ENCODE data around the gene HOXD12. TPM values are rescaled to one million over a fixed set of nuclear protein-coding genes. Genes with fewer than 3 reads are reported as not detected.

HOXD12 gene
- total RNA-seq, 1 donor: not detected

DNA sequence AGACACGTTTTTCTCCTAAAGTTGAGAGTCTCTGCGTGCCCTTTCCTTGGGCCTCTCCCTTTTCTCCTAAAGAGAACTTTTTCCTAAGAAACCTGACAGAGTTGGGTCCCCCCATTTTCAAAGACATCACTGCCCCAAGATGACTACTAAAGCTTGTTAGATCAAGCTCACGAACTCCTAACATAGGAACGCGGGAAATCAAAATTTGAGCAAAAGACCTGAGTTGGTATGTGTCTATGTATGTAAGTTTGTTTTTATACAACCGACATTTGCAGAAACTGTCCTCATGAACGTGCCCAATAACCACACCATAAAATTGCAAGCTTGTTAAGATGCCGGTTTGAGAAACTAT, 5.7 kb upstream of the HOXD12 start:
- TF ChIP-seq, protein P1, sequence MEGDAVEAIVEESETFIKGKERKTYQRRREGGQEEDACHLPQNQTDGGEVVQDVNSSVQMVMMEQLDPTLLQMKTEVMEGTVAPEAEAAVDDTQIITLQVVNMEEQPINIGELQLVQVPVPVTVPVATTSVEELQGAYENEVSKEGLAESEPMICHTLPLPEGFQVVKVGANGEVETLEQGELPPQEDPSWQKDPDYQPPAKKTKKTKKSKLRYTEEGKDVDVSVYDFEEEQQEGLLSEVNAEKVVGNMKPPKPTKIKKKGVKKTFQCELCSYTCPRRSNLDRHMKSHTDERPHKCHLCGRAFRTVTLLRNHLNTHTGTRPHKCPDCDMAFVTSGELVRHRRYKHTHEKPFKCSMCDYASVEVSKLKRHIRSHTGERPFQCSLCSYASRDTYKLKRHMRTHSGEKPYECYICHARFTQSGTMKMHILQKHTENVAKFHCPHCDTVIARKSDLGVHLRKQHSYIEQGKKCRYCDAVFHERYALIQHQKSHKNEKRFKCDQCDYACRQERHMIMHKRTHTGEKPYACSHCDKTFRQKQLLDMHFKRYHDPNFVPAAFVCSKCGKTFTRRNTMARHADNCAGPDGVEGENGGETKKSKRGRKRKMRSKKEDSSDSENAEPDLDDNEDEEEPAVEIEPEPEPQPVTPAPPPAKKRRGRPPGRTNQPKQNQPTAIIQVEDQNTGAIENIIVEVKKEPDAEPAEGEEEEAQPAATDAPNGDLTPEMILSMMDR (IDR thresholded peaks at IDR 0.05; ENCODE audit: insufficient read depth, low read depth, low read length): no peak
- no peak overlapping the region for H3K4me3 ChIP-seq (ENCODE audit: low read depth, low read length)
- DNase-seq (ENCODE audit: low read depth): no peak

DNA sequence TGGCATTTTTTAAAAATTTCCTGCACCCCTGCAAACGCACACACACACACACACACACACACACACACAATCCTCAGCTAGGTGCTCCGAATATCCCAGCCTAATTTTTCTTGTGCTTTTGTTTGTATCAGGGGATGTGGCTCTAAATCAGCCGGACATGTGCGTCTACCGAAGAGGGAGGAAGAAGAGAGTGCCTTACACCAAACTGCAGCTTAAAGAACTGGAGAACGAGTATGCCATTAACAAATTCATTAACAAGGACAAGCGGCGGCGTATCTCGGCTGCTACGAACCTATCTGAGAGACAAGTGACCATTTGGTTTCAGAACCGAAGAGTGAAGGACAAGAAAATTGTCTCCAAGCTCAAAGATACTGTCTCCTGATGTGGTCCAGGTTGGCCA, 5.2 kb upstream of the HOXD12 start:
- no peak overlapping the region for H3K4me3 ChIP-seq (ENCODE audit: low read depth, low read length)
- TF ChIP-seq, protein P1 (IDR thresholded peaks at IDR 0.05; ENCODE audit: insufficient read depth, low read depth, low read length): no peak
- DNase-seq (ENCODE audit: low read depth): no peak

DNA sequence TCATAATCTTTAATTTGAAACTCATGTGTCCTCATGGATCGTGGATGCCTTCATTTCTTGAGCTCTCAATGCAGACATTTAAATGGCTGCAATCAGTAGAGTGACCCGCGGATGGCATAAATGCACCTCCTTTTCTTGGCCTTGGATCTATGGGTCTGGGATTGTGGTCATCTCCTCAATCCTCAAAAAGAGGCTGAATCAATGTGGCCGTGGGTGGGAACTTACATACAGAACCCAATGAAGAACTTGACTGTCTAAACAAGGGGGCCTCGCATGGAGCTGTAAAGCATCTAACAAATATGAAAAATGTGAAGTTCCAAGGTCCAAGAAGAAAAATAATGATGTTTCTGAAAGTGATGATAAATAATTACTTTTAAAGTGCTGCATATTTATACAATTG, 4.2 kb upstream of the HOXD12 start:
- TF ChIP-seq, protein P1 (IDR thresholded peaks at IDR 0.05; ENCODE audit: insufficient read depth, low read depth, low read length): no peak
- no peak for DNase-seq (ENCODE audit: low read depth)
- no peak overlapping the region for H3K4me3 ChIP-seq (ENCODE audit: low read depth, low read length)

DNA sequence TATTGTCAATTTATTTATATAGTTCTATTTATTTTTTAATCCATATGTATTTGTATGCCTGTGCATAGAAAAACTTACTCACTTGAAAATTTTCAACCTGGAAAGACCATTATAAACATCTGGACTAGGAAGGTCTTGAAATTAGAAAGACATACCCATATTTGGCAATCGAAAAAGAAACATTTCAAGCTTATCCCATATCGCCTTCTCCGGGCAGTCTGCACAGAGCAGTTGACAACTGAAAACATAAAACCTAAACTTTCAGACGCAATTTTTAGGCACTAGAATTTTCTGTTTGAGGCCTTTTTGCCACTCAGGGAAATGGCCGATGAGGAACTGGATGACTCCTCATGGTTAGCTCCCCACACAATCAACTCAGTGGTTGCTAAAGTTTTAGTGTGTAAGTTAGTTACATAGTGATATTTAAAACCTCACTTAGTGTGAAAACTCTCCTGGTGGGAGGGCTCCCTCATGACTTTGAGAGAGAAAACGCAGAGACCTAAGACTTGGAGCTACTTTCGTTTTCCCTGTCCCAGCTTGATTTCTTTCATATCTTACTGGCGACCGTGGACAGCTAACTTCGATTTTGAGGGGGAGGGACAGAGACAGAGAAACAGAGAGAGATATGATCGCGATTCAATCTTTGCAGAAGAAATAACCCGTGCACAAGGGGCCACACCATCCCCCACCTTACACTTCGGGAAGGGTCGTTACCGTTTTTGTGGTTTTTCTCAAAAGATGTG, 3.2 kb upstream of the HOXD12 start:
- peak overlapping the region; percentile 49 for H3K4me3 ChIP-seq (ENCODE audit: low read depth, low read length)
- TF ChIP-seq, protein P1 (IDR thresholded peaks at IDR 0.05; ENCODE audit: insufficient read depth, low read depth, low read length): no peak
- DNase-seq (ENCODE audit: low read depth): peak; percentile 32

DNA sequence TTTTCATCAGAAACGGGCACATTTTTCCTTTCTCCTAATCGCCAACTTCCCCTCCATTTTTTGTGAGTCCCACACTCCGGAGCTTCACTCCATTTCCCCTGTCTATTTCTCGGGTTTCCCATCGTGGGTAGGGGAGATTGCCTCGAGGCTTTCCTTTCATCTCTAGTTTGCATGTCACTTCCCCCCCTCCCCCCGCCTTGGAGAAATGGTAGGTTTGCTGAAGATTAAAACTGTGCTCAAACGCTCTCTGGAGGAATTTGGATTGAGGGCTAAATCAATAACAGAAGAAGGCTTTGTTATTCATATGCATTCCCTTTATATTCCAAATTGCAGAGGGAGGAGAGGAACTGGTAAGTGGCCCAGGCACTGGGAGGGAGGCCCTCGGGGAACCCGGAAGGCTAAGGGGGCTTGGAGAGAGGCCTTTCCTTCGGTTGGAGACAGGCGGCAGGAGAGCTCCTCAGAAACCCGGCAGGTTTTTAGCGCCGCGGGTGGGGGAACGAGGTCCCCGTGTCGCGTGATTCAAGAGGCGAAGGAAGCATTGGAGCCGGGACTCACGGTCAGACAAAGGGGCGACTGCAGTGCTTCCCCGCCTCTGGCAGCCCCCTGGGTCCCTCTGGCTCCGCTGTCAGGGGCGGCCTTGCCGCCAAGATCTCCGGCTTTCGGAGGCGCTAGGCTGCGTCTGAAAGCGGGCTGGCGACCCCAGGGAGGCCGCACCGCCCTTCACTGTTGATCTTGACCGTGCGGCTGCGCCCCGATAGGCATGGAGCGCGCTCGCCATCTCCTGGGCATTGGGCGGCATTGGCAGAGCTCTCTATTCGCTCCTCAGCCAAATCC, 2.4 kb upstream of the HOXD12 start:
- H3K4me3 ChIP-seq (ENCODE audit: low read depth, low read length): peak overlapping the region; percentile 49
- TF ChIP-seq, protein P1 (IDR thresholded peaks at IDR 0.05; ENCODE audit: insufficient read depth, low read depth, low read length): peak; percentile 78
- peak; percentile 58 for DNase-seq (ENCODE audit: low read depth)

DNA sequence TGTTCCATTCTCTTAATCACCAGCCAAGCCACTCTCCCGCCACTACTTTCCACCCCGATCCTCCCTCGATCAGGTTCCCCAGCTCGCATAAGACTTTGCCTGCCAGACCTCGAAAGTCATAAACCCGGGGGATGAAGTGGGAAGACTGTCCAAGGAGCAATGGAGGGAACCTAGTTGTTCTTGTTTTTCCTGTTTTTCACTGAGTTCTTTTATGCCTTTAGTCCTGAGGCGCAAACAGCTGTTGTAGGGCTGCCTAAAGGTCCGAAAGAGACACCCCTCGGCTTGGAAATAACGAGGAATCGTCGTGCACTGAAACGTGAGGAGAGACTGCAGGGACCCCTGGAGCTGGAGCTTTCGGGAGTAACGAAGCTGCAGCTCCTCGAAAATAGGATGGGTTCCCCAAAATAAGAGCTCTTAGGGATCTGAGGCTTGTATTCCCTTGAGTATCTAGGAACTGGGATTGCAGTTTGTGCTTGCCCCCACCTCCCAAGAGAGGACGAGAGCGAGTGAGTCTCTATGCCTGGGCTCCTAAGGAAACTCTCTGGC, 1.7 kb upstream of the HOXD12 start:
- no peak for DNase-seq (ENCODE audit: low read depth)
- TF ChIP-seq, protein P1 (IDR thresholded peaks at IDR 0.05; ENCODE audit: insufficient read depth, low read depth, low read length): no peak
- no peak overlapping the region for H3K4me3 ChIP-seq (ENCODE audit: low read depth, low read length)

All from fibroblast of villous mesenchyme (primary cell).